Measurements from ENCODE around the gene BCL7C. TPM values are rescaled to one million over a fixed set of nuclear protein-coding genes. Genes with fewer than 3 reads are reported as not detected.

Gene BCL7C
- total RNA-seq, 1 donor from 2014 or later, result 37.6 TPM

- no peak overlapping the region for H3K4me3 Mint-ChIP-seq (ENCODE audit: unreplicated experiment)
- H3K36me3 Mint-ChIP-seq (ENCODE audit: unreplicated experiment), result no peaks in the 10 kb centered on the region
- DNase-seq (ENCODE audit: extremely low spot score, unreplicated experiment), result no peak
- no peaks in the 10 kb centered on the region for H3K9me3 Mint-ChIP-seq (ENCODE audit: unreplicated experiment)
- no peak overlapping the region for H3K27ac Mint-ChIP-seq (ENCODE audit: unreplicated experiment)
- TF ChIP-seq CTCF (IDR thresholded peaks at IDR 0.05), result no peak
- no peaks in the 10 kb centered on the region for H3K27me3 Mint-ChIP-seq (ENCODE audit: unreplicated experiment)
- H3K4me1 Mint-ChIP-seq (ENCODE audit: unreplicated experiment), result peaks cover 9% of the 10 kb centered on the region
Observed at GRCh38 chr16:30840611-30841010, 53.3 kb downstream of the BCL7C start.

GRCh38 chr16:30839523-30840227 is 54.2 kb downstream of the BCL7C start:
- no peak for DNase-seq (ENCODE audit: extremely low spot score, unreplicated experiment)
- H3K36me3 Mint-ChIP-seq (ENCODE audit: unreplicated experiment), result no peaks in the 10 kb centered on the region
- peaks cover 2% of the 10 kb centered on the region for H3K4me1 Mint-ChIP-seq (ENCODE audit: unreplicated experiment)
- no peaks in the 10 kb centered on the region for H3K9me3 Mint-ChIP-seq (ENCODE audit: unreplicated experiment)
- no peak overlapping the region for H3K4me3 Mint-ChIP-seq (ENCODE audit: unreplicated experiment)
- H3K27me3 Mint-ChIP-seq (ENCODE audit: unreplicated experiment), result no peaks in the 10 kb centered on the region
- no peak overlapping the region for H3K27ac Mint-ChIP-seq (ENCODE audit: unreplicated experiment)
- TF ChIP-seq CTCF (IDR thresholded peaks at IDR 0.05), result no peak

- H3K27ac Mint-ChIP-seq (ENCODE audit: unreplicated experiment), result no peak overlapping the region
Observed at GRCh38 chr16:30838876-30839471, 54.9 kb downstream of the BCL7C start.

GRCh38 chr16:30837904-30838303 is 56.0 kb downstream of the BCL7C start:
- Mint-ChIP-seq H3K27ac (ENCODE audit: unreplicated experiment) (no peak overlapping the region), H3K4me1 (ENCODE audit: unreplicated experiment) (no peaks in the 10 kb centered on the region), H3K27me3 (ENCODE audit: unreplicated experiment) (no peaks in the 10 kb centered on the region), H3K36me3 (ENCODE audit: unreplicated experiment) (no peaks in the 10 kb centered on the region), H3K9me3 (ENCODE audit: unreplicated experiment) (no peaks in the 10 kb centered on the region), H3K4me3 (ENCODE audit: unreplicated experiment) (no peak overlapping the region)
- DNase-seq (ENCODE audit: extremely low spot score, unreplicated experiment), result no peak
- TF ChIP-seq CTCF (IDR thresholded peaks at IDR 0.05), result no peak

More at GRCh38 chr16:30838876-30839471, 54.9 kb downstream of the BCL7C start:
- H3K27me3 Mint-ChIP-seq (ENCODE audit: unreplicated experiment), result no peaks in the 10 kb centered on the region
- H3K4me3 Mint-ChIP-seq (ENCODE audit: unreplicated experiment), result no peak overlapping the region
- no peaks in the 10 kb centered on the region for H3K9me3 Mint-ChIP-seq (ENCODE audit: unreplicated experiment)
- H3K36me3 Mint-ChIP-seq (ENCODE audit: unreplicated experiment), result no peaks in the 10 kb centered on the region
- DNase-seq (ENCODE audit: extremely low spot score, unreplicated experiment), result no peak
- TF ChIP-seq CTCF (IDR thresholded peaks at IDR 0.05), result no peak
- no peaks in the 10 kb centered on the region for H3K4me1 Mint-ChIP-seq (ENCODE audit: unreplicated experiment)

Small RNA genes lying within 50 kb of the gene (microRNA-seq; reads per million reads assigned to microRNA genes)
- not detected for gene MIR4519 (ENCODE audit: unreplicated experiment)
- not detected for gene MIR762 (ENCODE audit: unreplicated experiment)

Other genes starting within 250 kb of the BCL7C start
- 44.7 and 52.0 TPM in 2 replicates for gene PRR14, start 243.1 kb downstream of the BCL7C start, total RNA-seq
- gene FBRS, start 235.6 kb downstream of the BCL7C start, total RNA-seq, result 66.5 and 67.4 TPM in 2 replicates
- gene SRCAP, start 194.9 kb downstream of the BCL7C start, total RNA-seq, result 69.2 and 73.5 TPM in 2 replicates
- 28.6 and 31.1 TPM in 2 replicates for gene PHKG2, start 145.7 kb downstream of the BCL7C start, total RNA-seq
- gene CFAP119, start 132.0 kb downstream of the BCL7C start, total RNA-seq, result 5.0 and 9.7 TPM in 2 replicates
- 116 and 118 TPM in 2 replicates for gene RNF40, start 131.8 kb downstream of the BCL7C start, total RNA-seq
- gene ZNF629, start 106.9 kb downstream of the BCL7C start, total RNA-seq, result 26.7 and 27.2 TPM in 2 replicates
- 5.1 and 6.0 TPM in 2 replicates for gene CTF1, start 2.5 kb upstream of the BCL7C start, total RNA-seq
- gene FBXL19, start 29.5 kb upstream of the BCL7C start, total RNA-seq, result 23.1 and 24.3 TPM in 2 replicates
- 25.2 and 30.0 TPM in 2 replicates for gene ORAI3, start 55.0 kb upstream of the BCL7C start, total RNA-seq
- 20.1 and 22.6 TPM in 2 replicates for gene SETD1A, start 63.7 kb upstream of the BCL7C start, total RNA-seq
- gene HSD3B7, start 91.1 kb upstream of the BCL7C start, total RNA-seq, result 7.5 and 7.6 TPM in 2 replicates
- 1.8 and 4.5 TPM in 2 replicates for gene STX1B, start 116.6 kb upstream of the BCL7C start, total RNA-seq
- 51.8 and 53.4 TPM in 2 replicates for gene STX4, start 139.5 kb upstream of the BCL7C start, total RNA-seq
- gene ZNF668, start 180.2 kb upstream of the BCL7C start, total RNA-seq, result 13.2 and 13.5 TPM in 2 replicates
- gene ZNF646, start 180.3 kb upstream of the BCL7C start, total RNA-seq, result 18.4 and 22.5 TPM in 2 replicates
- 2.8 and 3.2 TPM in 2 replicates for gene PRSS53, start 194.9 kb upstream of the BCL7C start, total RNA-seq
- gene VKORC1, start 200.7 kb upstream of the BCL7C start, total RNA-seq, result 141 and 148 TPM in 2 replicates
- gene BCKDK, start 214.3 kb upstream of the BCL7C start, total RNA-seq, result 38.8 and 39.3 TPM in 2 replicates
- gene KAT8, start 223.6 kb upstream of the BCL7C start, total RNA-seq, result 56.0 and 56.5 TPM in 2 replicates
- gene PRSS8, start 241.7 kb upstream of the BCL7C start, total RNA-seq, result not detected in 2 replicates

All from osteocyte (in vitro differentiated cells).